GM12878 (cell line): Measurements from ENCODE around the gene RHPN2. TPM values are rescaled to one million over a fixed set of nuclear protein-coding genes. Genes with fewer than 3 reads are reported as not detected.
A peak's percentile ranks its signal among the peaks of the same experiment; 100 is the strongest.

Experiments used
- BHLHE40 ChIP-seq, 2 experiments: fragments of 450-650 bp in 1 of 2; IDR thresholded peaks; 2 replicates each; pipeline ENCODE4 v1.6.1; 2011 to 2017; ENCODE audit warnings: low read depth in 2 of 2, borderline replicate concordance in 1 of 2, improper control_type of control experiment in 1 of 2, low read length in 1 of 2, mild to moderate bottlenecking in 1 of 2
- CEBPB ChIP-seq, 2 experiments: fragments of 150-350 bp in 1 of 2; IDR thresholded peaks; 2 replicates each; pipeline ENCODE4 v1.6.1; 2012 to 2014; ENCODE audit warnings: low read depth in 2 of 2, low read length in 2 of 2, borderline replicate concordance in 1 of 2, inconsistent platforms in 1 of 2
- EGR1 ChIP-seq, 2 experiments: IDR thresholded peaks; 1 replicate in 1 of 2; 2 replicates in 1 of 2; pipeline ENCODE4 v1.6.1; 2011 to 2012; ENCODE audit warnings: low read depth in 2 of 2, low read length in 2 of 2, borderline replicate concordance in 1 of 2, mild to moderate bottlenecking in 1 of 2, moderate library complexity in 1 of 2
- HSF1 ChIP-seq: fragments of 150-350 bp; IDR thresholded peaks from 2 replicates; pipeline ENCODE4 v1.6.1; 2014; ENCODE audit warnings: mild to moderate bottlenecking, low read depth, low read length
- KDM1A ChIP-seq: fragments of 200-600 bp; sonication (generic); IDR thresholded peaks from 2 replicates; pipeline ENCODE4 v1.6.1; 2016; ENCODE audit warnings: borderline replicate concordance
- NFXL1 ChIP-seq: fragments of 450-650 bp; IDR thresholded peaks from 2 replicates; pipeline ENCODE4 v1.6.1; 2017; ENCODE audit warnings: antibody characterized with exemption, mild to moderate bottlenecking, borderline replicate concordance
- PRDM15 ChIP-seq: fragments of 450-650 bp; formaldehyde crosslinking; IDR thresholded peaks from 2 replicates; pipeline ENCODE4 v1.4.0; 2020; ENCODE audit warnings: mild to moderate bottlenecking, moderate library complexity
- RAD51 ChIP-seq: fragments of 450-650 bp; IDR thresholded peaks from 2 replicates; pipeline ENCODE4 v1.6.1; 2016; ENCODE audit warnings: moderate library complexity, mild to moderate bottlenecking, inconsistent platforms
- RELB ChIP-seq: fragments of 450-650 bp; IDR thresholded peaks from 2 replicates; pipeline ENCODE4 v1.6.1; 2017; ENCODE audit warnings: low read depth, mild to moderate bottlenecking, moderate library complexity
- SMC3 ChIP-seq: IDR thresholded peaks from 2 replicates; pipeline ENCODE4 v1.6.1; 2011; ENCODE audit warnings: low read length, improper control_type of control experiment, borderline replicate concordance
- SP1 ChIP-seq: IDR thresholded peaks from one replicate; pipeline ENCODE4 v1.6.1; 2011; ENCODE audit warnings: low read depth, low read length
- SUPT20H ChIP-seq: IDR thresholded peaks from 2 replicates; pipeline ENCODE4 v1.6.1; 2011; ENCODE audit warnings: low read depth, mild to moderate bottlenecking, low read length, moderate library complexity, borderline replicate concordance; ENCODE audit not compliant: control insufficient read depth
- WRNIP1 ChIP-seq: IDR thresholded peaks from 2 replicates; pipeline ENCODE4 v1.6.1; 2011; ENCODE audit warnings: low read depth, low read length, improper control_type of control experiment, borderline replicate concordance
- ZBED1 ChIP-seq: IDR thresholded peaks from 2 replicates; pipeline ENCODE4 v1.6.1; 2016; ENCODE audit warnings: borderline replicate concordance
- ZSCAN29 ChIP-seq: fragments of 450-650 bp; IDR thresholded peaks from 2 replicates; pipeline ENCODE4 v1.6.1; 2017; ENCODE audit warnings: mild to moderate bottlenecking, moderate library complexity
- polyA plus RNA-seq, 11 experiments: library from polyadenylated mRNA; depleted of rRNA in 4 of 11; unstranded in 6 of 11; stranded (reverse) in 5 of 11; fragments of >200 nt; fragmentation: Nextera tagmentation in 4 of 11; fragmentation: Illumina TruSeq in 1 of 11; extraction: Ambion mirVana in 4 of 11; extraction: Trizol in 1 of 11; gene quantifications; 1 replicate in 1 of 11; 2 replicates in 10 of 11; pipeline versions ENCODE4 v1.2.1 to v1.2.3, GENCODE V29; 2011 to 2016; ENCODE audit warnings: inconsistent platforms in 2 of 11, missing spikeins in 2 of 11, low read depth in 1 of 11
- total RNA-seq, 4 experiments: library from RNA; depleted of rRNA in 3 of 4; stranded (reverse); fragments of >200 nt in 3 of 4; fragmentation: Illumina TruSeq in 1 of 4; extraction: Trizol in 1 of 4; gene quantifications; 2 replicates each; pipeline versions ENCODE4 v1.2.1 to v1.2.3, GENCODE V29; 2013 to 2021
- TF ChIP-seq, protein P1 (sequence below): IDR thresholded peaks from 2 replicates; pipeline ENCODE4 v1.6.1; 2011; ENCODE audit warnings: borderline replicate concordance, low read depth, mild to moderate bottlenecking, moderate library complexity, low read length; ENCODE audit not compliant: insufficient read depth, poor library complexity, severe bottlenecking
- TF ChIP-seq, protein P2 (sequence below): fragments of 450-650 bp; IDR thresholded peaks from 2 replicates; pipeline ENCODE4 v1.6.1; 2016; ENCODE audit warnings: mild to moderate bottlenecking

The RHPN2 gene
- total and polyA plus RNA-seq, 10 of the 15 experiments (the other 5 are each of a cell fraction or from before 2014, with no cell fraction given) = 0.71 to 7.4 (median 3.7) TPM

DNA sequence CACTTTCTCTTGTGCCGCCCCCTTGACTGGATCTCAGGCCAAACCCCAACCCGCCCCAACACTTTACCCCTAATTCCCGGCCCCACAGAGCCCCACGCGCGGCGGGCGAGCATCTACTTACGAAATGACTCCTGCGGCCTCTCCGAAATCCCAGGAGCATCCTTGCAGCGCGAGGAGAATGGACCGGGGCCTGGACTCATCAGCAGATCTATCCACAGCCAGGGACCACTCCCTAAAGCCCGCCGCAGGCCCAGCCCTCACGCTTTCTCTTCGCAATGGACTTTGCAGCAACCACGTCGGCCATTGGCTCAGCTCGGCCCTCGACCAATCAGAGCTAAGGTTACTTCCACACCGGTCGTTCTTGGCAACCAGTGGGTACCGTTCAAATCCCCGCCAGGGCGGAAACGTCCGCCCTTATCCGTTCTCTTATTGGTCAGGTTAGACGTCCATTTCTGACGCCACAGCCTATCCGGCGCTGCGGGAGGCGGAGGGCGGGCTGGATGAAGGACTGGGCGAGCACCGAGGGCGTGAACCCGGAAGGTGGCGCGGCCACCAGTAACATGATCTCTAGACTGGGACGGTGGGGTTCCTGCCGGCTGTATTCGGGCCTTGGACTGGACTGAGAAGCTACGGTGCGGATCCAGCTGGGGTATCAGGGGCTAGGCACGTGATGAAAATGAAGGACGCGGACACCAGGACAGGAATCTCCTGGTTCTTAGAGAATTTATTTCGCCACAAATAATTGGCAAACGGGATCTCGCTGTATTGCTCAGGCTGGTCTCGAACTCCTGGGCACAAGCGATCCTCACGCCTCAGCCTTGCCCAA lies 92.8 kb downstream of the RHPN2 start, which contains the start of the genes CEP89 and FAAP24 (continued):
- TF ChIP-seq BHLHE40 (IDR thresholded peaks at IDR 0.05; ENCODE audit: borderline replicate concordance in 1 of 2, low read depth in 2 of 2, low read length in 1 of 2) (peak; percentile 37 to 70; a peak in 2 of 4 replicates), KDM1A (no peak), NFXL1 (no peak), HSF1 (0 out of 2 replicates have a peak, but pooled peaks have one; percentile 23), EGR1 (IDR thresholded peaks at IDR 0.05; ENCODE audit: borderline replicate concordance in 1 of 2, low read depth in 2 of 2, low read length in 2 of 2) (no peak), ZBED1 (no peak), RELB (no peak), SMC3 (no peak), SUPT20H (no peak), PRDM15 (CRISPR knock-in tag) (no peak), ZSCAN29 (no peak), CEBPB (IDR thresholded peaks at IDR 0.05; ENCODE audit: borderline replicate concordance in 1 of 2, low read depth in 2 of 2, low read length in 2 of 2) (no peak), WRNIP1 (no peak), RAD51 (0 out of 2 replicates have a peak, but pooled peaks have one; percentile 42), SP1 (peak; percentile 100)
- TF ChIP-seq, protein P1, sequence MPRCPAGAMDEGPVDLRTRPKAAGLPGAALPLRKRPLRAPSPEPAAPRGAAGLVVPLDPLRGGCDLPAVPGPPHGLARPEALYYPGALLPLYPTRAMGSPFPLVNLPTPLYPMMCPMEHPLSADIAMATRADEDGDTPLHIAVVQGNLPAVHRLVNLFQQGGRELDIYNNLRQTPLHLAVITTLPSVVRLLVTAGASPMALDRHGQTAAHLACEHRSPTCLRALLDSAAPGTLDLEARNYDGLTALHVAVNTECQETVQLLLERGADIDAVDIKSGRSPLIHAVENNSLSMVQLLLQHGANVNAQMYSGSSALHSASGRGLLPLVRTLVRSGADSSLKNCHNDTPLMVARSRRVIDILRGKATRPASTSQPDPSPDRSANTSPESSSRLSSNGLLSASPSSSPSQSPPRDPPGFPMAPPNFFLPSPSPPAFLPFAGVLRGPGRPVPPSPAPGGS = no peak
- TF ChIP-seq, protein P2, sequence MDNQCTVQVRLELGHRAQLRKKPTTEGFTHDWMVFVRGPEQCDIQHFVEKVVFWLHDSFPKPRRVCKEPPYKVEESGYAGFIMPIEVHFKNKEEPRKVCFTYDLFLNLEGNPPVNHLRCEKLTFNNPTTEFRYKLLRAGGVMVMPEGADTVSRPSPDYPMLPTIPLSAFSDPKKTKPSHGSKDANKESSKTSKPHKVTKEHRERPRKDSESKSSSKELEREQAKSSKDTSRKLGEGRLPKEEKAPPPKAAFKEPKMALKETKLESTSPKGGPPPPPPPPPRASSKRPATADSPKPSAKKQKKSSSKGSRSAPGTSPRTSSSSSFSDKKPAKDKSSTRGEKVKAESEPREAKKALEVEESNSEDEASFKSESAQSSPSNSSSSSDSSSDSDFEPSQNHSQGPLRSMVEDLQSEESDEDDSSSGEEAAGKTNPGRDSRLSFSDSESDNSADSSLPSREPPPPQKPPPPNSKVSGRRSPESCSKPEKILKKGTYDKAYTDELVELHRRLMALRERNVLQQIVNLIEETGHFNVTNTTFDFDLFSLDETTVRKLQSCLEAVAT = no peak
